CD14-positive monocyte (primary cell): ENCODE measurements around the gene PDE7B. TPM values are rescaled to one million over a fixed set of nuclear protein-coding genes. Genes with fewer than 3 reads are reported as not detected.

ENCODE experiments used
- DNase-seq, 3 donors: peaks; one replicate each; pipeline ENCODE4 v3.0.0-alpha.2; 2011 to 2022
- H2AFZ ChIP-seq: 2 replicates; pipeline ENCODE4 v1.6.0; 2012; ENCODE audit warnings: mild to moderate bottlenecking, low read depth, low read length, inconsistent platforms; ENCODE audit not compliant: insufficient read depth, poor library complexity, severe bottlenecking
- H3K27ac ChIP-seq, 2 donors: 1 replicate in 1 of 2; 2 replicates in 1 of 2; pipeline ENCODE4 v1.5.1; 2012 to 2013; ENCODE audit warnings: low read length in 2 of 2, control low read depth in 1 of 2, inconsistent platforms in 1 of 2, low read depth in 1 of 2, mild to moderate bottlenecking in 1 of 2
- H3K27me3 ChIP-seq, 2 donors: one replicate each; pipeline versions ENCODE4 v1.6.0 to v1.6.1; 2011 to 2013; ENCODE audit warnings: low read length in 2 of 2; ENCODE audit not compliant: control insufficient read depth in 2 of 2, insufficient read depth in 2 of 2
- H3K36me3 ChIP-seq, 2 donors: replicated peaks in 1 of 2; 1 replicate in 1 of 2; 2 replicates in 1 of 2; pipeline versions ENCODE4 v1.5.1 to v1.6.1; 2012 to 2013; ENCODE audit warnings: low read length in 2 of 2, control low read depth in 1 of 2, inconsistent platforms in 1 of 2, mild to moderate bottlenecking in 1 of 2; ENCODE audit not compliant: insufficient read depth in 2 of 2, control insufficient read depth in 1 of 2
- H3K4me1 ChIP-seq, 2 donors: 1 replicate in 1 of 2; 2 replicates in 1 of 2; pipeline versions ENCODE4 v1.5.1 to v1.6.1; 2012 to 2013; ENCODE audit warnings: low read length in 2 of 2, control low read depth in 1 of 2, inconsistent platforms in 1 of 2, mild to moderate bottlenecking in 1 of 2, moderate library complexity in 1 of 2; ENCODE audit not compliant: insufficient read depth in 2 of 2, control insufficient read depth in 1 of 2
- H3K4me2 ChIP-seq: replicated peaks from 2 replicates; pipeline ENCODE3; 2012; ENCODE audit warnings: low read length, moderate library complexity, mild to moderate bottlenecking; ENCODE audit not compliant: poor library complexity, severe bottlenecking; ENCODE audit errors: extremely low read depth
- H3K4me3 ChIP-seq, 3 experiments: fragments of 200-600 bp in 1 of 3; sonication (generic) in 1 of 3; replicated peaks in 1 of 3; 1 replicate in 2 of 3; 2 replicates in 1 of 3; pipeline ENCODE4 v1.5.1; 2011 to 2013; ENCODE audit warnings: low read length in 3 of 3, mild to moderate bottlenecking in 3 of 3, control low read depth in 2 of 3, low read depth in 2 of 3, inconsistent platforms in 1 of 3, moderate library complexity in 1 of 3
- H3K79me2 ChIP-seq: 2 replicates; pipeline ENCODE4 v1.6.0; 2012; ENCODE audit warnings: mild to moderate bottlenecking, control low read depth, inconsistent platforms, low read length, moderate library complexity; ENCODE audit not compliant: insufficient read depth
- H3K9ac ChIP-seq: 2 replicates; pipeline ENCODE4 v1.6.0; 2017; ENCODE audit warnings: low read length, mild to moderate bottlenecking; ENCODE audit not compliant: insufficient read depth, poor library complexity, severe bottlenecking
- H3K9me3 ChIP-seq, 2 donors: replicated peaks in 1 of 2; 1 replicate in 1 of 2; 2 replicates in 1 of 2; pipeline versions ENCODE4 v1.5.1 to v1.6.1; 2012 to 2013; ENCODE audit warnings: low read length in 2 of 2, control low read depth in 1 of 2; ENCODE audit not compliant: control insufficient read depth in 1 of 2, insufficient read depth in 1 of 2
- H4K20me1 ChIP-seq: 2 replicates; pipeline ENCODE4 v1.6.0; 2012; ENCODE audit warnings: mild to moderate bottlenecking, low read length, control low read depth, moderate library complexity; ENCODE audit not compliant: insufficient read depth
- H3K27ac Mint-ChIP-seq, 7 donors: one replicate each; pipeline ENCODE4 v1.8.0; 2020; ENCODE audit warnings: mild to moderate bottlenecking in 7 of 7, mixed read lengths in 7 of 7, moderate library complexity in 6 of 7, inconsistent platforms in 2 of 7
- H3K27me3 Mint-ChIP-seq, 3 donors: one replicate each; pipeline ENCODE4 v1.8.0; 2021 to 2022; ENCODE audit warnings: low read depth in 3 of 3, mild to moderate bottlenecking in 3 of 3, mixed read lengths in 3 of 3, moderate library complexity in 3 of 3, inconsistent platforms in 1 of 3
- H3K36me3 Mint-ChIP-seq, 2 donors: one replicate each; pipeline ENCODE4 v1.8.0; 2020; ENCODE audit warnings: mixed read lengths in 2 of 2, inconsistent platforms in 1 of 2, mild to moderate bottlenecking in 1 of 2
- H3K4me1 Mint-ChIP-seq: one replicate; pipeline ENCODE4 v1.8.0; 2020; ENCODE audit warnings: mild to moderate bottlenecking, mixed read lengths
- H3K4me3 Mint-ChIP-seq, 2 donors: one replicate each; pipeline ENCODE4 v1.8.0; 2020; ENCODE audit warnings: mild to moderate bottlenecking in 2 of 2, mixed read lengths in 2 of 2, moderate library complexity in 1 of 2
- H3K9me3 Mint-ChIP-seq, 7 donors: one replicate each; pipeline ENCODE4 v1.8.0; 2020 to 2022; ENCODE audit warnings: mixed read lengths in 7 of 7, mild to moderate bottlenecking in 6 of 7, moderate library complexity in 6 of 7, inconsistent platforms in 2 of 7
- WGBS: methylation state at CpG from one replicate; pipeline ENCODE4 v1.1.5; 2013; ENCODE audit warnings: missing lambda C conversion rate; ENCODE audit not compliant: insufficient coverage; 5-methylcytosine and 5-hydroxymethylcytosine counted together
- intact Hi-C, 2 donors: fragments of 100-400 bp; cut with micrococcal nuclease; formaldehyde crosslinking; loops; one replicate each; pipeline versions ENCODE4 v1.15.0 to v1.15.1; 2023
- polyA plus RNA-seq, 3 donors: library from polyadenylated mRNA; depleted of rRNA in 1 of 3; unstranded in 2 of 3; stranded (reverse) in 1 of 3; fragments of 300-500 nt in 2 of 3; fragments of >200 nt in 1 of 3; fragmentation: Illumina TruSeq in 2 of 3; gene quantifications; 1 replicate in 2 of 3; 2 replicates in 1 of 3; pipeline ENCODE4 v1.2.3, GENCODE V29; 2012 to 2021
- TF ChIP-seq, protein P1 (sequence below): fragments of 200-600 bp; IDR thresholded peaks from one replicate; pipeline ENCODE4 v1.8.0; 2022; ENCODE audit warnings: antibody characterized with exemption, mild to moderate bottlenecking

The PDE7B gene
- polyA plus RNA-seq, 3 donors, result 0.37 to 1.1 (median 0.89) TPM

DNA sequence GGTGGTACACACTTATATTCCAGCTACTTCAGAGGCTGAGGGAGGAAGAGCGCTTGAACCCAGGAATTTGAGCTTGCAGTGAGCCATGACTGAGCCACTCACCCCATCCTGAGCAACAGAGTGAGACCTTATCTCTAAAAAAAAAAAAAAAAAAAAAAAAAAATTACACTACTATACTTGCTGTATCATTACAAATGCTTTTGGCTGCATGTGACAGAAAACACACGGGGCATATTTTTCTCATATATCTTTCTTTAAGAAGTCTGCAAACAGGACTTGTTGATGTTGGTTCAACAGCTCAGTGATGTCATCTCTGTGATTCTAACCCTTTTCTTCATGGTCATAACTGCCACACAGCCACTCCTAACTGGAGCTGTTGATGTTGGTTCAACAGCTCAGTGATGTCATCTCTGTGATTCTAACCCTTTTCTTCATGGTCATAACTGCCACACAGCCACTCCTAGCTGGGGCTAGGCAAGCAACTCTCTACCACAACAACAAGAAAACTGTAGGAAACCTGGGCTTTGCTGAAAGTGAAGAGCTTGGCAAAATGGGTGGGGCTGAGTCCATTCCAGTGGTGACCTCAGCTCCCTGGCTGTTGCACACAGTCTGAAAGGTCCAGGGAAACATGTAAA, 378.8 kb downstream of the PDE7B start:
- Histone ChIP-seq H3K9ac (no peak overlapping the region), H3K4me2 (no peak overlapping the region), H3K36me3 (no peaks in the 10 kb centered on the region), H3K27me3 (no peaks in the 10 kb centered on the region), H3K9me3 (no peaks in the 10 kb centered on the region), H2AFZ (peak overlapping the region; percentile 19), H3K4me3 (no peak overlapping the region), H4K20me1 (no peaks in the 10 kb centered on the region), H3K4me1 (peaks cover 42 to 46% of the 10 kb centered on the region in 2 donors), H3K27ac (peak overlapping the region in 1 of 2 donors; percentile 54), H3K79me2 (peaks cover 11% of the 10 kb centered on the region)
- TF ChIP-seq, protein P1, sequence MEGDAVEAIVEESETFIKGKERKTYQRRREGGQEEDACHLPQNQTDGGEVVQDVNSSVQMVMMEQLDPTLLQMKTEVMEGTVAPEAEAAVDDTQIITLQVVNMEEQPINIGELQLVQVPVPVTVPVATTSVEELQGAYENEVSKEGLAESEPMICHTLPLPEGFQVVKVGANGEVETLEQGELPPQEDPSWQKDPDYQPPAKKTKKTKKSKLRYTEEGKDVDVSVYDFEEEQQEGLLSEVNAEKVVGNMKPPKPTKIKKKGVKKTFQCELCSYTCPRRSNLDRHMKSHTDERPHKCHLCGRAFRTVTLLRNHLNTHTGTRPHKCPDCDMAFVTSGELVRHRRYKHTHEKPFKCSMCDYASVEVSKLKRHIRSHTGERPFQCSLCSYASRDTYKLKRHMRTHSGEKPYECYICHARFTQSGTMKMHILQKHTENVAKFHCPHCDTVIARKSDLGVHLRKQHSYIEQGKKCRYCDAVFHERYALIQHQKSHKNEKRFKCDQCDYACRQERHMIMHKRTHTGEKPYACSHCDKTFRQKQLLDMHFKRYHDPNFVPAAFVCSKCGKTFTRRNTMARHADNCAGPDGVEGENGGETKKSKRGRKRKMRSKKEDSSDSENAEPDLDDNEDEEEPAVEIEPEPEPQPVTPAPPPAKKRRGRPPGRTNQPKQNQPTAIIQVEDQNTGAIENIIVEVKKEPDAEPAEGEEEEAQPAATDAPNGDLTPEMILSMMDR, result no peak
- Mint-ChIP-seq H3K4me1 (peaks cover 62% of the 10 kb centered on the region), H3K9me3 (no peaks in the 10 kb centered on the region), H3K27me3 (no peaks in the 10 kb centered on the region), H3K36me3 (peaks cover 9 to 26% of the 10 kb centered on the region in 2 donors), H3K4me3 (no peak overlapping the region), H3K27ac (peak overlapping the region in 5 of 7 donors; percentile 49 to 83 (median 78))
- 100% methylated on average over 1 of the region's 2 CpGs for WGBS
- DNase-seq, result no peak
- intact Hi-C loops, result no loop called here

- Histone ChIP-seq H3K4me1 (peaks cover 45 to 47% of the 10 kb centered on the region in 2 donors), H3K9ac (no peak overlapping the region), H2AFZ (no peak overlapping the region), H3K27ac (no peak overlapping the region), H3K27me3 (no peaks in the 10 kb centered on the region), H3K9me3 (no peaks in the 10 kb centered on the region), H3K4me3 (no peak overlapping the region), H4K20me1 (no peaks in the 10 kb centered on the region), H3K4me2 (no peak overlapping the region), H3K79me2 (peaks cover 12% of the 10 kb centered on the region), H3K36me3 (no peaks in the 10 kb centered on the region)
- Mint-ChIP-seq H3K27ac (peak overlapping the region in 1 of 7 donors; percentile 18), H3K27me3 (no peaks in the 10 kb centered on the region), H3K4me3 (no peak overlapping the region), H3K36me3 (peaks cover 10 to 28% of the 10 kb centered on the region in 2 donors), H3K4me1 (peaks cover 60% of the 10 kb centered on the region), H3K9me3 (no peaks in the 10 kb centered on the region)
- TF ChIP-seq, protein P1, result no peak
- DNase-seq, result no peak
- intact Hi-C loops, result no loop called here
- no CpG with 5 or more reads among the region's 1 CpG for WGBS
Measured at GRCh38 chr6:136232701-136233100, 381.2 kb downstream of the PDE7B start.
